Osteoblast (primary cell): ENCODE measurements around the gene LMX1A. TPM values are rescaled to one million over a fixed set of nuclear protein-coding genes. Genes with fewer than 3 reads are reported as not detected.

Experiments
- DNase-seq: peaks from one replicate; pipeline ENCODE4 v3.0.0; 2011; ENCODE audit warnings: low spot score, mixed read lengths; ENCODE audit not compliant: insufficient read length; ENCODE audit errors: missing footprints
- H2AFZ ChIP-seq: 2 replicates; pipeline ENCODE4 v1.6.0; 2011; ENCODE audit warnings: mild to moderate bottlenecking, low read length
- H3K27ac ChIP-seq: 2 replicates; pipeline ENCODE4 v1.5.1; 2011; ENCODE audit warnings: mild to moderate bottlenecking, low read depth, low read length, moderate library complexity
- H3K27me3 ChIP-seq: 2 replicates; pipeline ENCODE4 v1.6.0; 2012; ENCODE audit warnings: mild to moderate bottlenecking, control low read depth, inconsistent platforms, low read length, moderate library complexity; ENCODE audit not compliant: insufficient read depth
- H3K36me3 ChIP-seq: 2 replicates; pipeline ENCODE4 v1.5.1; 2011; ENCODE audit warnings: mild to moderate bottlenecking, low read length, control low read depth, moderate library complexity; ENCODE audit not compliant: insufficient read depth
- H3K4me1 ChIP-seq: 2 replicates; pipeline ENCODE4 v1.5.1; 2011; ENCODE audit warnings: mild to moderate bottlenecking, low read length, control low read depth, moderate library complexity; ENCODE audit not compliant: insufficient read depth
- H3K4me2 ChIP-seq: 2 replicates; pipeline ENCODE4 v1.6.0; 2011; ENCODE audit warnings: mild to moderate bottlenecking, low read length; ENCODE audit not compliant: insufficient read depth
- H3K4me3 ChIP-seq: fragments of 200-600 bp; sonication (generic); 3 replicates; pipeline ENCODE4 v1.5.1; 2012; ENCODE audit warnings: mild to moderate bottlenecking, low read length, inconsistent platforms; ENCODE audit not compliant: insufficient read depth
- H3K79me2 ChIP-seq: 2 replicates; pipeline ENCODE4 v1.6.0; 2012; ENCODE audit warnings: mild to moderate bottlenecking, low read length, control low read depth, inconsistent platforms; ENCODE audit not compliant: insufficient read depth
- H3K9me3 ChIP-seq: 2 replicates; pipeline ENCODE4 v1.5.1; 2011; ENCODE audit warnings: low read depth, low read length, control low read depth
- H4K20me1 ChIP-seq: 2 replicates; pipeline ENCODE4 v1.6.0; 2012; ENCODE audit warnings: mild to moderate bottlenecking, low read length, control low read depth; ENCODE audit not compliant: insufficient read depth
- CTCF ChIP-seq: IDR thresholded peaks from 2 replicates; pipeline ENCODE4 v1.5.1; 2011; ENCODE audit warnings: mild to moderate bottlenecking, low read depth, low read length, moderate library complexity; ENCODE audit errors: extremely low read depth
- total RNA-seq: library from RNA; depleted of rRNA; stranded (reverse); fragments of >200 nt; gene quantifications from 2 replicates; pipeline ENCODE4 v1.2.3, GENCODE V29; 2012

LMX1A gene
- total RNA-seq, 1 donor = not detected

GRCh38 chr1:165228111-165228655, 128.3 kb downstream of the LMX1A start:
- Histone ChIP-seq H3K4me1 (no peaks in the 10 kb centered on the region), H4K20me1 (no peaks in the 10 kb centered on the region), H3K9me3 (no peaks in the 10 kb centered on the region), H3K79me2 (no peaks in the 10 kb centered on the region), H3K4me2 (no peak overlapping the region), H3K27ac (no peak overlapping the region), H3K4me3 (no peak overlapping the region), H3K27me3 (no peaks in the 10 kb centered on the region), H2AFZ (no peak overlapping the region), H3K36me3 (no peaks in the 10 kb centered on the region)
- TF ChIP-seq CTCF = no peak
- no peak for DNase-seq

- Histone ChIP-seq H3K4me3 (no peak overlapping the region), H3K4me1 (no peaks in the 10 kb centered on the region)
- no peak for TF ChIP-seq CTCF
Observed at GRCh38 chr1:165226326-165226725, 130.2 kb downstream of the LMX1A start.

GRCh38 chr1:165225650-165226049, 130.9 kb downstream of the LMX1A start:
- no peak for TF ChIP-seq CTCF
- H3K27me3 ChIP-seq = no peaks in the 10 kb centered on the region
- no peak overlapping the region for H3K4me3 ChIP-seq
- H2AFZ ChIP-seq = no peak overlapping the region
- no peaks in the 10 kb centered on the region for H4K20me1 ChIP-seq
- H3K36me3 ChIP-seq = no peaks in the 10 kb centered on the region
- H3K4me2 ChIP-seq = no peak overlapping the region
- H3K79me2 ChIP-seq = no peaks in the 10 kb centered on the region
- no peaks in the 10 kb centered on the region for H3K4me1 ChIP-seq
- no peak for DNase-seq
- no peaks in the 10 kb centered on the region for H3K9me3 ChIP-seq
- H3K27ac ChIP-seq = no peak overlapping the region

More at GRCh38 chr1:165226326-165226725, 130.2 kb downstream of the LMX1A start:
- H3K79me2 ChIP-seq = no peaks in the 10 kb centered on the region
- H3K27me3 ChIP-seq = no peaks in the 10 kb centered on the region
- H3K36me3 ChIP-seq = no peaks in the 10 kb centered on the region
- H3K9me3 ChIP-seq = no peaks in the 10 kb centered on the region
- DNase-seq = no peak
- H4K20me1 ChIP-seq = no peaks in the 10 kb centered on the region
- no peak overlapping the region for H3K27ac ChIP-seq
- H3K4me2 ChIP-seq = no peak overlapping the region
- no peak overlapping the region for H2AFZ ChIP-seq

- TF ChIP-seq CTCF = no peak
- no peaks in the 10 kb centered on the region for H3K9me3 ChIP-seq
- no peak overlapping the region for H3K4me3 ChIP-seq
- no peaks in the 10 kb centered on the region for H3K4me1 ChIP-seq
- no peaks in the 10 kb centered on the region for H4K20me1 ChIP-seq
- H3K27me3 ChIP-seq = no peaks in the 10 kb centered on the region
- H2AFZ ChIP-seq = no peak overlapping the region
- H3K79me2 ChIP-seq = no peaks in the 10 kb centered on the region
- H3K27ac ChIP-seq = no peak overlapping the region
- no peak for DNase-seq
- H3K4me2 ChIP-seq = no peak overlapping the region
- no peaks in the 10 kb centered on the region for H3K36me3 ChIP-seq
Observed at GRCh38 chr1:165225062-165225461, 131.5 kb downstream of the LMX1A start.
